C4-2B (cell line): ENCODE data around the gene PRR23E.

Experiments
- CTCF ChIP-seq: fragments of 450-650 bp; conservative IDR thresholded peaks from 2 replicates; pipeline ENCODE4 v1.5.1; 2017; ENCODE audit warnings: mild to moderate bottlenecking
- ZFX ChIP-seq: fragments of 450-650 bp; IDR thresholded peaks from 2 replicates; pipeline ENCODE4 v1.6.1; 2017

DNA sequence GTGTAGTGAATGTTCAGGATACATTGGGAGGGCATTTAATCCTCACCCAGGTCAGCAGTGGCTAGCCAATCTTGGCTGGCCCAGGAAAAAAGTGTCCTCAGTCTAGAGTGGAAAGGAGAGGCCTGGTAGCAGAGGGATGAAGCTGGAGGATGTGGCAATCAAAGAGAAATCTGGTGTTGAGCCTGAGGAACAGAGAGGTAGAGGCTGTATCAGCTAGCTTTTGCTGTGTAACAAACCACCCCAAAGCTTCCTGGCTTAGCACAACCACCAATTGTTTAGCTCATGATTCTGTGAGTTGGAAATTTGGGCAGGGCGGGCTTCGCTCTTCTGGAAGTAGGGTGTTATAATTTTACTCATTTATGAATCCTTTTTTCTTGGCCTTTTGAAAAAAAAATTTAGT lies 49.8 kb upstream of the PRR23E start:
- TF ChIP-seq CTCF: no peak
- TF ChIP-seq ZFX: no peak
